NCI-H2196 treated with DMSO at 0.1 percent for 48 hours (cell line): ENCODE results near the gene TBL1XR1.

Source experiments
- DNase-seq: peaks from one replicate; lab custom pipeline; 2025; ENCODE audit not compliant: unreplicated experiment; lab: John Stamatoyannopoulos, UW

TBL1XR1 gene

GRCh38 chr3:177197041-177197726, at the start of gene TBL1XR1:
Gene TBL1XR1 (minus strand): TSS chr3:177197482. CDS start chr3:177064977, 132,505 bp downstream.
- DNase-seq: peak; percentile 98

DNA sequence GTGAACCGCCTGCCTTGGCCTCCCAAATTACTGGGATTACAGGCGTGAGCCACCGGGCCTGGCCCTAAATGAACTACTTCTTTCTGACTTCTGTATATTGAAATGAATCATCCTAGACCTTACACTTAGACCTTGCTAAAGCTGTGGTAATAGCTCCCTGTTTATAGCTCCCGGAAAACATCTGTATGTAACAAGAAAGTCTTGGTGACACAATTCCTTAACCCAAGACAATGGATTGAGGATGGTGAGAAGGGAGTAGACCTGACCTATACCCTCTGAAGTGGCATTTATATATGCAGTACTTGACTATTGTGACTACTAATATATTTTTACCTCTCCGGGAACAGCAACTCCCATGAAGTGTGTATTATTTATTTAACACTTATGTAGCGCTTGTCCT, 48.0 kb upstream of the TBL1XR1 start:
- DNase-seq: no peak

- DNase-seq: no peak
Observed at GRCh38 chr3:177244606-177245005, 47.3 kb upstream of the TBL1XR1 start.

DNA sequence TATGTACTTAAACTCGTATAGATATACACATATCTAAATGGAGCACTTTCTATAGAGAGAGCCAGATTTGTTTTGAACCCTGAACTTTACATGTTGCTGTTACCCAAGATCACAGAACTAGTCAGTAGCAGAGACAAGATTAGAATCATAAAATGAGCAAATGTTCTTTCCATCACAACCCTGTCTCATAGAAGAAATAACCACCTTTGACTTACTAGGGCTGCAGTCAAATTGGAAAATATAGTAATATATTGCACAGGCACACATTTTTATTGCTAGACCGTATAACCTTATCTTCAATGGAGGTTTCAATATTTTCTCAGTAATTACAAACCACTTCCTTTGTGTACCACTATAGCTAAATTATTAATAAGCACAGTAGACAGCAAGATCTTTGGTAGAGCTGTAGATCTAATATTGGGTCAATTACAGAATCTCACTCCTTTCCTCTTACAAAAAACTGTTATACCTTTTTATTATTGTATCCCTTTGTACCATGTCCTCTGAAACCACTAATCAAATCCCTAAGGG, 41.5 kb upstream of the TBL1XR1 start:
- no peak for DNase-seq

- no peak for DNase-seq
Observed at GRCh38 chr3:177237206-177237605, 39.9 kb upstream of the TBL1XR1 start.

- no peak for DNase-seq
Observed at GRCh38 chr3:177236704-177237103, 39.4 kb upstream of the TBL1XR1 start.

- no peak for DNase-seq
Observed at GRCh38 chr3:177234121-177234520, 36.8 kb upstream of the TBL1XR1 start.

- no peak for DNase-seq
Observed at GRCh38 chr3:177231242-177231641, 34.0 kb upstream of the TBL1XR1 start.

DNA sequence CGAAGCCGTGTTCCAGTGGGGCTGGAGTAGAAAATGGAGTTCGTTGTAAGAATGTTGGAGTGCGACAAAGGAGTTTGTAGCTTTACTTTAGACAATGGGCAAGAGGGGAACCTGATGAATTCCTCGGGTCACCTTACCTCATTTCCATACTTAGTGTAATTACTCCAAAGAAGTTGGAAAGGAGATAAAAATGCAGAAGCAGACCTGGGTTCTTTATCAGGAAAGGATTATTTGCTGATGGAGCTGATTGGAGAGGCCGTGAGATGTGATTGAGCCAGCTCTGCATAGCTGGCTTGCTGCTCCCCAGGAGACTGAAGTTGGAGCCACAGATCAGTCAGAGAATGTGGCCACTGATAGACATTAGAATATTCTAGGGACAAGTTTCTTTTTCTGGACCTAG, 33.4 kb upstream of the TBL1XR1 start:
- no peak for DNase-seq

DNA sequence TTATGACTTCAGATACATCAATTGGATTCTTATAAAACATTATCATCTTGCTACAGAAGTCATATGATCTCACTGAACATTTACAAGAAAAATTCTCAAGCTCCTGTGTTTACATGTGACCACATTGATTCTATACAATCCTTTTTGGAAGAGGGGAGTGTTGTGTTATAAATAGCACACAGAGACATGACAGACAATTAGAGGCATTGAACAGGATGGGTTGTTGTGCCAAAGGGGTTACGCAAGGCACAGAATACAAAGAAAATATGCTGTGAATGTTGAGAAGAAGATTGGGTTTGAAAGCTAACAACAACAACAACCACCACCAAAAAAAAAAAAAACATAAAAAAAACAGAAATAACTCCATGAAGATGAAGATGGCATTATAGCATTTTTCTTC, 32.5 kb upstream of the TBL1XR1 start:
- DNase-seq: no peak

DNA sequence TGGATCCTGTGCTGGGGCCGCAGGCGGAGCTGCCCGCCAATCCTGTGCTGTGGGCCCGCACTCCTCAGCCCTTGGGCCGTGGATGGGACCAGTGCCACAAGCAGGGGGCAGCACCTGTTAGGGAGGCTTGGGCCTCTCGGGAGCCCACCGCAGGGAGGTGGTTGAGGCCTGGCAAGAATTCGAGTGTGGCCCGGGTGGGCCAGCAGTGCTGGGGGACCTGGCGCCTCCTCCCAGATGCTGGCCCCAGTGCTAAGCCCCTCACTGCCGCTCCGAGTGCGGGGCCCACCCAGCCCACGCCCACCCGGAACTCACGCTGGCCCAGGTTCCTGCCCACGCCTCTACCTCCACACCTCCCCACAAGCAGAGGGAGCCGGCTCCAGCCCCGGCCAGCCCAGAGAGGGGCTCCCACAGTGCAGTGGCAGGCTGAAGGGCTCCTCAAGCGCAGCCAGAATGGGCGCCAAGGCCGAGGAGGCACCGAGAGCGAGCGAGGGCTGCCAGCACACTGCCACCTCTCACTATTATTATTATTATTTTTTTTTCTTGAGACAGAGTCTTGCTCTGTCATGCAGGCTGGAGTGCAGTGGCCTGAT, 31.4 kb upstream of the TBL1XR1 start:
- DNase-seq: no peak

GRCh38 chr3:177224414-177224813, 27.1 kb upstream of the TBL1XR1 start:
- DNase-seq: no peak

- DNase-seq: no peak
Observed at GRCh38 chr3:177221744-177222143, 24.5 kb upstream of the TBL1XR1 start.

DNA sequence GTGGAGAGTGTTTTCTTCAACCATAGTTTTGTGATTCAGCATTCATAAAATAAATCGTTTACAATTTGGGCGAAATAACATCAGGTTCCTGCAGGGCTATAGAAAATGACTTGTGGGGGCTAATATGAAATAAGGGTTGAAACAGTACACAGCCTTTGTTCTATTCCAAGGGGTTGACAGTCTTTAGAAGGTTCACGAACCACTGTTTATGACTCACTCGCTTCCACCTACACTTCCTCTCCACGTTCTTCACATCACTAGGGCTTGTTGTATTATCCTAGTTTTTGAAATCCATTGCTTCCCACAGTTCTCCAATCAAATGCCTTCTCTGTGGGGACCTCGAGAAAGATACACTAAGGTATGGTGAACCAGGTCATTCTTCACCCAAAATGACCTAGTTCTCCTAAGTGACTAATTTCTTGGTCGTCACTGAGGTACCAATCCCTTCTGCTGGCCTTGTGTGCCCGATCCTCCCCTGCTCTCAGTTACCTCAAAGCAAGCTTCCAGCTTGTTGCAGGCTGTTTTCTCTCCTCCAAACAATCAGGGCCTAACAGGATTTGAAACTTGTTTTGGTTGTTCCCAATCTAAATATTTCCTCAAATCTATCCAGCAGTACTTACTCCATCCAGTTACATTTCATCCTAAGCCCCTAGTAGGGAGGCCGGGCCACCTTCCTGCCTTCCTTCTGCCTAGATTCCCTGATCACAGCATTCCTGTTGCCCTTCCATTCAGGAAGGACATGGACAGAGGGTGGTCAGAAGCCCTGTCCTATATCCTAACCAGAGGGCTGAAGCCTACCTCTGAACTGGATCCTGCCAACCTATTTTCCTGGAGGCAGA, 23.1 kb upstream of the TBL1XR1 start:
- no peak for DNase-seq

DNA sequence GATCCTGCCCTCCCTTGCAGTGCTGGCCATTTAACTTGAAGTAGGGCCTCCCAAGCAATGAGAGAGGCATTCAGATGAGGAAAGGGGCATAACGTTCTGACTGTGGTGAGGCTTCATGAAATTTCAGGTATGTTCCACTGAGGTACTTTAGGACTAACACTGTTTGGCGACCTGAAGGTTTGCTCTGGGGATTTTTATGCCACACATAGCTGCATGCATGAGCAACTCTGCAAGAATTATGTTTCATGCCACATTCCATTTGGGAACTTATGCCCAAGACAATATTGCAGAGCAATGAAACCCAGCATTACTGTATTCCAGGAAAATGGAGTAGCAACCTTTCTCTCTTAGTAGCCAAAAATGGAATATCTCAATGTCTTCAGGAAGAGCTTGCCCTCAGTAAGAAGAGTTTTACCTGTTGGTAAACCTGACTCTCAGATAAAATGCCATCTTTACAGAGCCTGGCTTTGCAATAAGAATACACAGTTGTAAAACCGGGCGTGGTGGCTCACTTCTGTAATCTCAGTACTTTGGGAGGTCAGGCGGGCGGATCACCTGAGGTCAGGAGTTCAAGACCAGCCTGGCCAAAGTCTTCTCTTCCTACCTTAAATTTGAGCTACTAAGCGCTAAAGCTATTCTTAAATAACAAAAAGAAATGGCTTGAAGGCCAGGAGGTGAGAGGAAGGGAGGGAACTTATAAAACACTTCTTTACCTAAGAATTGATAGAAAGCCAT, 16.7 kb upstream of the TBL1XR1 start:
- DNase-seq: no peak

- DNase-seq: no peak
Observed at GRCh38 chr3:177212756-177213155, 15.5 kb upstream of the TBL1XR1 start.

- DNase-seq: no peak
Observed at GRCh38 chr3:177212278-177212610, 15.0 kb upstream of the TBL1XR1 start.

GRCh38 chr3:177211503-177212277, 14.4 kb upstream of the TBL1XR1 start:
- DNase-seq: peak; percentile 80

DNA sequence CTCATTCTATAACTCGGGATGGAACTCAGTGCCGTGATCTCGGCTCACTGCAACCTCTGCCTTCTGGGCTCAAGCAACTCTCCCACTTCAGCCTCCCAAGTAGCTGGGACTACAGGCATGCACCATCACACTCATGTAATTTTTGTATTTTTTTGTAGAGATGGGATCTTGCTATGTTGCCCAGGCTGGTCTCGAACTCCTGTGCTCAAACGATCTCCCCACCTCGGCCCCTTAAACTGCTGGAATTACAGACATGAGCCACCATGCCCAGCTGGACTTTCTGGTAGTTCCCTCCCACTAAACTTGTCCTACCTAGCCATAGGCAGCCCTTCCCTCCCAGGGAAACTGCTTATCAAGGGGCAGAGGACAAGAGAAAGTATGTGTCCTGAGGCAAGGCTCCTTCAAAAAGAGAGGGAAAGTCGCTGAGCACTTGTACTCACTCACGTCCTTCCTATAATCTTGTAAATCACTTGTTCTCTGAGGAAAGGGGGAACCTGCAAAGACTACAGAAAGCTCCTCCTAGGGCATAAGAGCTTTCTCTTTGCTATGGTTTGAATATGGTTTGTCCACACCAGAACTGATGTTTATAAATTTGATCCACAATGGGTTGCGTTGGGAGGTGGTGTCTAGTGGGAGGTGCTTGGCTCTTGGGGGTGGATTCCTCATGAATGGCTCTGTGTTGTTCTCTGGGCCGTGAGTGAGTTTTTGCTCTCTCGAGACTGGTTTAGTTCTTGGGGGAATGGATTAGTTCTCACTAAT, 13.6 kb upstream of the TBL1XR1 start:
- DNase-seq: no peak

DNA sequence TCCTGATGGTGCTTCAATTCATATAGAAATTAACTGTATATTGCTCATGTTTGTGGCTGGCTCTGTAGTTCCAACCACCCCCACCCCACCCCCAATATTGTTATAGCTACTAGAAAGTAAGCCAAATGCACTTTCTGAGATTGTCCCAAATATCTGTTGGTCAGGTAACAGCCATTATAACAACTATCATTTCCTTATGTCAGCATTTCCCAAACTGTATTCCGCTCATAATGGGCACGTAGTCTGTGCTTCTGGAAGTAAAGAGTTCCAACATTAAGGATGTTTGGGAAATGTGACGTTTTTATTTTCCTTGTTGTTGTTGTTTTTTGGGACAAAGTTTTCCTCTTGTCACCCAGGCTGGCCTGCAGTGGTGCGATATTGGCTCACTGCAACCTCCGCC, 12.2 kb upstream of the TBL1XR1 start:
- DNase-seq: no peak
